NB4 (cell line): ENCODE data around the gene RAP1GAP.

ENCODE experiments used
- CTCF ChIP-seq: IDR thresholded peaks from one replicate; pipeline ENCODE4 v1.5.1; 2012; ENCODE audit warnings: low read depth, low read length
- MAX ChIP-seq: IDR thresholded peaks from 2 replicates; pipeline ENCODE4 v1.6.1; 2011; ENCODE audit warnings: low read depth, low read length
- POLR2A ChIP-seq: IDR thresholded peaks from 2 replicates; pipeline ENCODE4 v1.6.1; 2011; ENCODE audit warnings: mild to moderate bottlenecking; ENCODE audit not compliant: insufficient read length; ENCODE audit errors: extremely low read depth

- no peak for TF ChIP-seq CTCF
- no peak for TF ChIP-seq POLR2A
- no peak for TF ChIP-seq MAX
Measured at GRCh38 chr1:21604208-21604957, 64.8 kb downstream of the RAP1GAP start.
